Gastroesophageal sphincter (tissue), 3 donors: ENCODE results near the gene NOC3L.

Experiments
- CTCF ChIP-seq, 4 experiments: fragments of 200-600 bp in 2 of 4; fragments of 450-650 bp in 2 of 4; sonication (generic) in 1 of 4; IDR thresholded peaks; one replicate each; pipeline ENCODE4 v1.5.1; 2017 to 2019; ENCODE audit warnings: antibody characterized with exemption in 4 of 4, mild to moderate bottlenecking in 2 of 4, moderate library complexity in 2 of 4
- POLR2A ChIP-seq, 2 donors: fragments of 450-650 bp; IDR thresholded peaks; one replicate each; pipeline ENCODE4 v1.6.1; 2017; ENCODE audit warnings: antibody characterized with exemption in 2 of 2, mild to moderate bottlenecking in 2 of 2, moderate library complexity in 1 of 2

GRCh38 chr10:94409021-94409657, 46.4 kb upstream of the NOC3L start:
- no peak for TF ChIP-seq CTCF (IDR thresholded peaks at IDR 0.05)
- no peak for TF ChIP-seq POLR2A (IDR thresholded peaks at IDR 0.05)
